Measurements from ENCODE around the gene ERCC5. TPM values are rescaled to one million over a fixed set of nuclear protein-coding genes. Genes with fewer than 3 reads are reported as not detected.

The ERCC5 gene
- total and polyA plus RNA-seq, 9 of the 15 experiments (the other 6 are each of a cell fraction or from before 2014, with no cell fraction given), result 7.4 to 43.1 (median 33.9) TPM

GRCh38 chr13:102845630-102846260 lies at the start of gene ERCC5 (continued):
- TF ChIP-seq MGA (IDR thresholded peaks at IDR 0.05) (peak; percentile 50; the same call in 1 of the 2 replicates), CREB3L1 (IDR thresholded peaks at IDR 0.05; ENCODE audit: borderline replicate concordance, low read depth) (peak; percentile 94), CSDE1 (IDR thresholded peaks at IDR 0.05) (no peak), SMARCA4 (IDR thresholded peaks at IDR 0.05) (no peak), KDM5B (IDR thresholded peaks at IDR 0.05; ENCODE audit: insufficient replicate concordance, low read depth, low read length) (peak; percentile 63), PPARD (CRISPR knock-in tag; IDR thresholded peaks at IDR 0.05) (no peak), FOS (IDR thresholded peaks at IDR 0.05; ENCODE audit: extremely low read depth, insufficient read length) (no peak), NEUROD1 (IDR thresholded peaks at IDR 0.05; ENCODE audit: borderline replicate concordance, low read depth, low read length, partially characterized antibody) (peak; percentile 40), FOXO4 (CRISPR knock-in tag; IDR thresholded peaks at IDR 0.05) (no peak), DIDO1 (tag; IDR thresholded peaks at IDR 0.05; ENCODE audit: low read depth) (peak; percentile 78; the same call in 1 of the 2 replicates), MCM3 (IDR thresholded peaks at IDR 0.05) (no peak), HCFC1 (IDR thresholded peaks at IDR 0.05; ENCODE audit: low read depth, low read length) (peak; percentile 82)

Measured in K562 (cell line).